GM18517 (cell line): ENCODE data around the gene TCIRG1.

Source experiments
- ATAC-seq: cut with Tn5 transposase; IDR thresholded peaks from one replicate; pipeline ENCODE4 v1.9.1; 2021; ENCODE audit warnings: mild to moderate bottlenecking, moderate library complexity; ENCODE audit not compliant: unreplicated experiment

Gene TCIRG1

GRCh38 chr11:68016904-68017817 is 21.7 kb upstream of the TCIRG1 start:
- ATAC-seq = no peak

DNA sequence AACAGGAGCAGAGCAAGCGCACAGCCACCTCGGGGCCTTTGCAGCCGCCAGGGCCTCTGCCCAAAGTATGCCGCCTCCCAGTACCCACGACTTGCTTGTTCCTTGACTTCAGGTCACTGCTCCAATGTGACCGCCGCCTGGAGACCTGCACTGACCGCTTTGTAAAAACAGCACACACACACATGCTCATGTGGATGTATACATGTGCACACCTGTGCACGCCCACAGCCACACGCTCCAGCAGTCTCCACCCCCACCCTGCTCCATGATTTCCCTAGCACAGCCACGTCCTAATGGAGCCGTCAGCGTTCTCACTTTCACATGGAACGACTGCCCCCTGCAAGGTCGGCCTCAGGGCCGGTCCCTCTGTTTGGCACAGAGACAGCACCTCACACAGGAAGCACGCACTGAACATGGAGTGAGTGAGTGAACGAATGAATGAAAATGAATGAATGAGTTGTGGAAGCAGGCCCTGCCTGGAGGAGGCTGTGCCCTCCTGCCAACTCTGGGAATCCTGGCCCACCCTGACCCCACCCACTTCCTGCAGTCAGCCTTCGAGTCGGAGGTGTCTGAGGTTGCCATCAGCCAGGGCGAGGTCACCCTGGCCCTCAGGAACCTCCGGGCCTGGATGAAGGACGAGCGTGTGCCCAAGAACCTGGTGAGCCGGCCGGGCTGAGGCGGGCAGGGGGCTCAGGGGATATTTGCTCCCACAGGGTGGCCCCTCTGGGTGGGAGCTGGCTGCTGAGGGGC is 20.7 kb upstream of the TCIRG1 start:
- no peak for ATAC-seq

DNA sequence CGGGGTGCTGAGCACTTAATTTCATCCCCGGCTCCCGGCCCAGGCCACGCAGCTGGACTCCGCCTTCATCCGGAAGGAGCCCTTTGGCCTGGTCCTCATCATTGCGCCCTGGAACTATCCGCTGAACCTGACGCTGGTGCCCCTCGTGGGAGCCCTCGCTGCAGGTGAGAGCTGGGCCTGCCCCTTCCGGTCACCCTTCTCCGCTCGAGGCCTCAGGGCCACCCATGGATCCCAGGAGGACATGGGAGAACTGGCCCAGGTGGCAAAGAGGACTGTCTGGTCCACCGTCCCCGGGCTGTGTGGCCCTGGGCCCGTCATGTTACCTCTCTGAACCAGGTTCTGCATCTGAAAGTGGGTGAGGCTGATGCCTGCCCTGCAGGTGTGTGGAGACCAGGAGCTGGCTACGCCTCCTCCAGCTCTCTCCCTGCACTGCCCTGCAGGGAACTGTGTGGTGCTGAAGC is 20.1 kb upstream of the TCIRG1 start:
- no peak for ATAC-seq

DNA sequence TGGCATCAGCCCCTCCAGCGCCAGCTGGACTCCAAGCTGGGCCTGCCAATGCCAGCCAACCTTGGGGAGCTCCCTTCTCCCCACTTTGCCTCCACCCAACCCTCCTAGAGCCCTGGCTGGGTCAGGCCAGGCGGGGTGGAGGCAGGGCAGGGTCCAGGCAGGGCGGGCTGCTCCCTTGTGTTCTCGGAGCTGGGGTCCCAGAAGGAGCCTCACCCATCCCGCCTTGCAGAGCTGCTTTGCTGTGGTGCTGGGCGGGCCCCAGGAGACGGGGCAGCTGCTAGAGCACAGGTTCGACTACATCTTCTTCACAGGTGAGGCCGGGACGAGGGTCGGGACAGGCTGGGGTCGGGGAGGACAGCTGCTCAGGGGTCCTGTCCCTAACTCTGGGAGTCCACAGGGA is 19.3 kb upstream of the TCIRG1 start:
- ATAC-seq = no peak

DNA sequence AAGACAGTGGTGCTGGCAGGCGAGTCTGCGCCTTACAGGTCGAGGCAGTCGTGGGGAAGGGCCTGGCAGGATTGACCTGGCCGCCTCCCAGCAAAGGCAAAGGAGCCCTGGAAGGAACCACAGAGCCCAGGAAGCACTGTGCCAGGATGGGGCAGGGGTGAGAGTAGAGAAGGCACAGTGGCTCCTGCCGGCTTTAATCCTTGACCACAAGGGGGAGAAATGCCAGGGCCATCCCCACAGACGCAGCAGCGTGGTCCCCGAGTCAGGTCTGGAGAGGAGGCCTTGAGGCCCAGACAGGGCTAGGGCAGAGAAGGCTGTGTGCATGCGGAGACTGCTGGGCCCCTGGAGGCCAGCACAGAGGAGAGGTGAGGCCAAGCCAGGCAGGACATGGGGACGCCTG is 18.2 kb upstream of the TCIRG1 start:
- ATAC-seq = no peak

GRCh38 chr11:68021167-68021787 is 17.5 kb upstream of the TCIRG1 start:
- no peak for ATAC-seq

DNA sequence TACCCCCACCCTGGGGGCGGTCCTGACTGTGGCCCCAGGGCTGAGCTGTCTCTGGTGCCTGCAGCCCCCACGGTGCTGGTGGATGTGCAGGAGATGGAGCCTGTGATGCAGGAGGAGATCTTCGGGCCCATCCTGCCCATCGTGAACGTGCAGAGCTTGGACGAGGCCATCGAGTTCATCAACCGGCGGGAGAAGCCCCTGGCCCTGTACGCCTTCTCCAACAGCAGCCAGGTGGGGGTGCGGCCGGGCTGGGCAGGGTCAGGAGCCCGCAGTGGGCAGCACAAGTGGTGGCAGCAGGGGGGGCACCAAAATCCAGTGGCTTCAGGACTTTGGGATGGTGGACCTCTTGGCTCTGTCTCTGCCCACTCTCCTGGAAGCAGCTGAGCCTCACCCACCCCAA is 16.3 kb upstream of the TCIRG1 start:
- ATAC-seq = no peak

GRCh38 chr11:68024508-68024907 is 14.3 kb upstream of the TCIRG1 start:
- ATAC-seq = no peak

- ATAC-seq = no peak
Measured at GRCh38 chr11:68025047-68025446, 13.8 kb upstream of the TCIRG1 start.

DNA sequence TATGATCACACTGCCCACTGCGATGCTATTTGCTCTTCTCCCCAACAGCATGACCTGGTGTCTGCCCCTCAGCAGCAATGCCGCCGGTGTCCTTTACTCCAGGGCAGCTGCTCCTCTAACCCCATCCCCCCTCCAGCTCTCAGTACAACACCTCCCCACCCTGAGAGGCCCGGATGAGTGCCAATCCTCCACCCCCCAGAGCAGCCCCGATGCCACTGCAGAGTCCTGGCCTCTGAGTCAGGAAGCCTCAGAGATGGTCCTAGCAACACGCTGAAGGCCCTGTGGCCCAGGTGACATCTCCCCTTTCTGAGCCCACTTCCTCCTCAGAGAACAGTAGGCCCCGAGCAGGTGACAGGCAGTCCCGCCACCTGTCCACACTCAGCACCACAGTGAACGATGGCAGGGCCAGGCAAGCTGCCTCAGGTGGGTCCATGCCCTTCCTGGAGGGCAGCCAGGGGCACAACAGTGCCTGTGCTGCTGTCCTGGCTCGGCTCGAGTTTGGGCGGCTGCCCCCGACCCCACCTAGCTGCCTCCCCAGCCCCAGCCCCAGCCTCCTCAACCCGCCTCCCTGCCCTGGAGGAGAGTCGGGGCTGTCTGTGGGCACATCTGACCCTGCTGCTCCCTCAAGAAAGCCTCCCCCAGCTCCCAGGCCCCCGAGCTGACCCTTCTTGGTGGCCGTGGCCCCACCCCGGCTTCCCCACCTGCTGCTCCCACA is 12.3 kb upstream of the TCIRG1 start:
- ATAC-seq = no peak

DNA sequence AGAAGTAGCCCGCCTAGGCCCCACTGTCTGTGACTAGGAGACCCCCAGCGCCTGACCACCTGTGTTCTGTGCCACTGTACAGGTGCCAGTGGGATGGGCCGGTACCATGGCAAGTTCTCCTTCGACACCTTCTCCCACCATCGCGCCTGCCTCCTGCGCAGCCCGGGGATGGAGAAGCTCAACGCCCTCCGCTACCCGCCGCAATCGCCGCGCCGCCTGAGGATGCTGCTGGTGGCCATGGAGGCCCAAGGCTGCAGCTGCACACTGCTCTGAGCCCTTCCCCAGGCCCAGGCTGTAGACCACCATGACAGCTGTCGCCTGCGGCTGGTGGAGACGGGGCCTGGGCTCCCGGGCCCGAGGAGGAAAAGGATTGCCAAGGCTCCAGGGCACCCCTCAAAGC is 11.2 kb upstream of the TCIRG1 start:
- no peak for ATAC-seq

DNA sequence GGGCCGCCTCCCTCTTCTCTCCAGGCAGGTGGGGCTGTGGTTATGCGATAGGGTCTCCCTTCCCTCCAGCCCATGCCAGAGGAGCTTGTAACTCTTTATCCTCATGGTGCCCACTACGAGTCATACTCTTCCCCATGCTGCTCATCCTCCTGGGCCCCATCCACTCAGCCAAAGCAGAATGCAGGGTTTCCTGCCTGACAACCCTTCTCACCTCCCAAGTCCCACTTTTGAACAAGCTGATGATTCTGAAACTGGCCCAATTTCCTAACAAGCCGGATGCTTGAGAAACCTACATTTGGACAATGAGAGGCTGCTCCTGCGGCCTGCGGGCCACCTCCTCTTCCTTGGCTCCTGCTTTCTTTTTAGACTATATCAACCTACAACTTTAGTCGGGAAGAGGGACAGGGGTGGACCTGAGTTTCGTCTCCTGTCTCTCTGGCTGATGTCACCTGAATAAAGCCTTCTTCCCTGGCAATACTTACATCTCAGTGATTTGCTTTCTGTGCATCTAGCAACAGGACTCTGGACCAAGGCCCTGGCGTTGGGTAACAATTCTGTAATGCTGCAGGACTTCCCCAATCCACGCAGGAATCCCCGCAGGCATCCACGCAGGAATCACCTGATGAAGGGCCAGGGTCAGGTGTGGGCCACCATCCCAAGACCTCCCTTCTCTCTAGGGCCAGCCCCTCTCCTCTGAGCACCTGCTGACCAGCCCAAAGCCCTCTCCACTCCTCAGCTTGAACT is 9.9 kb upstream of the TCIRG1 start:
- ATAC-seq = no peak

- peak; percentile 98 for ATAC-seq
Measured at GRCh38 chr11:68030318-68031143, 8.3 kb upstream of the TCIRG1 start, which contains the start of gene NDUFS8. Gene NDUFS8 (plus strand): TSS chr11:68030681. CDS start chr11:68032152, 1,471 bp downstream.

- ATAC-seq = no peak
Measured at GRCh38 chr11:68031144-68031464, 7.7 kb upstream of the TCIRG1 start.

- ATAC-seq = no peak
Measured at GRCh38 chr11:68032003-68032402, 6.8 kb upstream of the TCIRG1 start.

GRCh38 chr11:68032997-68033707 is 5.7 kb upstream of the TCIRG1 start:
- no peak for ATAC-seq

- ATAC-seq = no peak
Measured at GRCh38 chr11:68033708-68034045, 5.1 kb upstream of the TCIRG1 start.

DNA sequence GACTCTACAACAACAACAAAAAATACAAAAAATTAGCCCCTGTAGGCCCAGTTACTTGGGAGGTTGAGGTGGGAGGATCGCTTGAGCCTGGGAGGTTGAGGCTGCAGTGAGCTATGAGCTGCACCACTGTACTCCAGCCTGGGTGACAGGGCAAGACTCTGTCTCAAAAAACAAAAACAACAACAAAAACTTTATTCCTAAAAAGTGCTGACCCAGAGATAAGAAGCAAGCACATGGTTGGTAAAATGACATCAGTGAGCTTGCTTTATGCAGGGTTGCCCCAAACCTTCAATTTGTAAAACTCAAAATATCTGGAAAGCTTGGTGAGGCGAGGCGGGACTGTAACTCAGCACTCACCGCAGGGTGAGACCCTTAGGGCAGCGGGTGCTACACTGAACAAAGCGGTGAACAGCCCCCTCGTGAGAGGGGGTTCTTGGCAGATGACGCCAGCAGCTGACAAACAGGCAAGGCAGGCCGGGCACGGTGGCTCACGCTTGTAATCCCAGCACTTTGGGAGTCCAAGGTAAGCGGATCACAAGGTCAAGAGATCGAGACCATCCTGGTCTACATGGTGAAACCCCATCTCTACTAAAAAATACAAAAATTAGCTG is 3.5 kb upstream of the TCIRG1 start:
- ATAC-seq = no peak
